ENCODE results near the gene SUGCT. TPM values are rescaled to one million over a fixed set of nuclear protein-coding genes. Genes with fewer than 3 reads are reported as not detected.

SUGCT gene
- total and polyA plus RNA-seq, 2 of the 13 experiments (the other 11 are each of a cell fraction or from before 2014, with no cell fraction given), result 10.1 to 22.2 TPM

DNA sequence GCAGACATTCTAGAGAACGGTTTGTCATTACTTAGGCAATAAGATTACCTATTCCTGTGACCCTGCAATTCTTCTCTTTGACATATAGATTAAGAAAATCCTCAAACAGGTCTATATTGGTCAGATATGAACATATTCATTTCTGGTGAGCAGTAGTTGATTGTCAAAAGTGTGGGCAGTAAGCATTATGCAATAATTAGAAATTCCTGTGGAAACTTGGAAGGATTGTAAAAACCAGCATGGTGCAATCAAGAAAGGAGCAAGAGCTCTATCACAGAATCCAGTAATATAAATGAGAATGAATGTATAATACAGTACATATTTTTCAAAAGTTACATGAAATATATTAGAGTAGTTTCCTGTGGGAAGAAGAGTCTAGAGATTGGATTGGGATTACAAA lies 406.5 kb downstream of the SUGCT start:
- H2AFZ ChIP-seq (ENCODE audit: low read length), result no peak overlapping the region
- no peak overlapping the region for H3K27ac ChIP-seq (ENCODE audit: extremely low read length, insufficient read depth, low read length)
- H4K20me1 ChIP-seq (ENCODE audit: insufficient read depth, low read length), result no peaks in the 10 kb centered on the region
- in situ Hi-C loops (cut with HindIII; ENCODE audit: extremely low pct_ligation_motif_present, low pct_unique_long_range_greater_than_20kb) (no loop called here), intact Hi-C loops (cut with micrococcal nuclease; ENCODE audit: unreplicated experiment) (no loop called here)
- no peak overlapping the region for H3K4me3 ChIP-seq (replicated peaks in 1 of 3; ENCODE audit: insufficient read depth in 1 of 3, low read depth in 2 of 3, low read length in 3 of 3)
- TF ChIP-seq NFE2 (CRISPR knock-in tag; IDR thresholded peaks at IDR 0.05), result no peak
- TF ChIP-seq, protein P1, sequence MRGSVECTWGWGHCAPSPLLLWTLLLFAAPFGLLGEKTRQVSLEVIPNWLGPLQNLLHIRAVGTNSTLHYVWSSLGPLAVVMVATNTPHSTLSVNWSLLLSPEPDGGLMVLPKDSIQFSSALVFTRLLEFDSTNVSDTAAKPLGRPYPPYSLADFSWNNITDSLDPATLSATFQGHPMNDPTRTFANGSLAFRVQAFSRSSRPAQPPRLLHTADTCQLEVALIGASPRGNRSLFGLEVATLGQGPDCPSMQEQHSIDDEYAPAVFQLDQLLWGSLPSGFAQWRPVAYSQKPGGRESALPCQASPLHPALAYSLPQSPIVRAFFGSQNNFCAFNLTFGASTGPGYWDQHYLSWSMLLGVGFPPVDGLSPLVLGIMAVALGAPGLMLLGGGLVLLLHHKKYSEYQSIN (CRISPR knock-in tag; IDR thresholded peaks at IDR 0.05; ENCODE audit: borderline replicate concordance), result no peak
- no peaks in the 10 kb centered on the region for H3K4me1 ChIP-seq (ENCODE audit: insufficient read depth, low read length)
- FAIRE-seq (no peak), ATAC-seq (no peak), DNase-seq (ENCODE audit: low spot score) (no peak)
- POLR2A ChIA-PET, result no interaction called here
- WGBS (ENCODE audit: low lambda C conversion rate), result 88% methylated on average over 1 of the region's 1 CpG
- no peak overlapping the region for H3K9ac ChIP-seq (ENCODE audit: insufficient read depth, low read depth, low read length)
- no TSS peak for BruUV-seq (replicated peaks)
- H3K27me3 ChIP-seq (ENCODE audit: control insufficient read depth in 1 of 2, insufficient read depth in 2 of 2, low read length in 2 of 2), result no peaks in the 10 kb centered on the region
- no peak overlapping the region for H3K4me2 ChIP-seq (ENCODE audit: low read depth, low read length)
- CTCF ChIA-PET (ENCODE audit: low intra/inter-chr PET ratio, low total read pairs), result no interaction called here
- no peaks in the 10 kb centered on the region for H3K9me3 ChIP-seq (ENCODE audit: low read length)
- H3K36me3 ChIP-seq (replicated peaks in 1 of 2; ENCODE audit: control insufficient read depth in 1 of 2, insufficient read depth in 2 of 2, low read length in 2 of 2), result no peaks in the 10 kb centered on the region
- H3K79me2 ChIP-seq (ENCODE audit: insufficient read depth, low read length), result no peaks in the 10 kb centered on the region

DNA sequence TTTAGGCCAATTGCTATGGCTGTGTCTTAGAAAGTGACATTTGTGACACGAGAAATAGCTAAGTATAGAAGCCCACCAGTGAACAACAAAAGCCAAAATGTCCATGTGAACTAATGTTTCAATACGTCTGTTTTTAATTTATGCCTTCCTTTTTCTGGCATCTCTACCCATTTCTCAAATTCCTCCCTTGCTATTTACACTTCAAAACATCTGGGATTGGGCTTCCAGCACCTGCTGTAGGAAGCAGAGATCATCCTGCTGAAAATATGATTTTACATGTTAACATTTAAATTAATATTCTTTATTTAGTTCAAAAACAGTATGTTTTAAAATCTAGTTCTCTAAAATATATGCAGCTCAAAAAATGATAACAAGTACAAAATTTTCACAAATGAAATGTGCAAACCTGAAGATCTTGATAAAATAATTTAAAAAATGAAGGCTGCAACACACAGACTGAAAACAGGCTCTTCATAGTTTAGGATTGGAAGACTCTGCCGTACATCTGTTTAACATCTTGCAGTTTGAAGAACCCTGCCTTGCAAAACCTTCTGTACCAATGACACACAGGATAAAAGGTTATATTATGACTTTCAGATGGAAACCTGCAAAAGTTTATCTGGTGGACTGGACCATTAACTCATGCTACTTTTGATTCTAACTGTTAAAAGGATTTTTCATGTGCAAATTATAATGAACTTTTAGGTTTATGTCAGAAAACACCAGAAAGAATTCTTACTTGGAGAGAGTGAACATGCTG lies 408.4 kb downstream of the SUGCT start:
- no peaks in the 10 kb centered on the region for H3K27me3 ChIP-seq (ENCODE audit: control insufficient read depth in 1 of 2, insufficient read depth in 2 of 2, low read length in 2 of 2)
- H4K20me1 ChIP-seq (ENCODE audit: insufficient read depth, low read length), result no peaks in the 10 kb centered on the region
- ATAC-seq, result no peak
- no peak overlapping the region for H2AFZ ChIP-seq (ENCODE audit: low read length)
- no peaks in the 10 kb centered on the region for H3K4me1 ChIP-seq (ENCODE audit: insufficient read depth, low read length)
- no peaks in the 10 kb centered on the region for H3K36me3 ChIP-seq (replicated peaks in 1 of 2; ENCODE audit: control insufficient read depth in 1 of 2, insufficient read depth in 2 of 2, low read length in 2 of 2)
- H3K27ac ChIP-seq (ENCODE audit: extremely low read length, insufficient read depth, low read length), result no peak overlapping the region
- H3K4me2 ChIP-seq (ENCODE audit: low read depth, low read length), result no peak overlapping the region
- no peaks in the 10 kb centered on the region for H3K9me3 ChIP-seq (ENCODE audit: low read length)
- BruUV-seq (replicated peaks), result no TSS peak
- CTCF ChIA-PET (ENCODE audit: low intra/inter-chr PET ratio, low total read pairs), result no interaction called here
- H3K4me3 ChIP-seq (replicated peaks in 1 of 3; ENCODE audit: insufficient read depth in 1 of 3, low read depth in 2 of 3, low read length in 3 of 3), result no peak overlapping the region
- WGBS (ENCODE audit: low lambda C conversion rate), result 89% methylated on average over 3 of the region's 3 CpGs
- no peak overlapping the region for H3K9ac ChIP-seq (ENCODE audit: insufficient read depth, low read depth, low read length)
- in situ Hi-C loops (cut with HindIII; ENCODE audit: extremely low pct_ligation_motif_present, low pct_unique_long_range_greater_than_20kb) (no loop called here), intact Hi-C loops (cut with micrococcal nuclease; ENCODE audit: unreplicated experiment) (no loop called here)
- H3K79me2 ChIP-seq (ENCODE audit: insufficient read depth, low read length), result no peaks in the 10 kb centered on the region
- FAIRE-seq, result no peak
- POLR2A ChIA-PET, result no interaction called here
- DNase-seq (ENCODE audit: low spot score), result no peak
- TF ChIP-seq NRL (CRISPR knock-in tag; IDR thresholded peaks at IDR 0.05; ENCODE audit: borderline replicate concordance) (no peak), CBX2 (IDR thresholded peaks at IDR 0.05; ENCODE audit: low read depth, low read length) (no peak), CBX2 (CRISPR knock-in tag; IDR thresholded peaks at IDR 0.05; ENCODE audit: low read depth) (no peak), ZFP91 (CRISPR knock-in tag; IDR thresholded peaks at IDR 0.05; ENCODE audit: borderline replicate concordance) (no peak), SRY (CRISPR knock-in tag; IDR thresholded peaks at IDR 0.05) (no peak), SRSF9 (IDR thresholded peaks at IDR 0.05; ENCODE audit: borderline replicate concordance, insufficient read depth, low read depth, low read length, poor library complexity, severe bottlenecking) (no peak)
- TF ChIP-seq, protein P2, sequence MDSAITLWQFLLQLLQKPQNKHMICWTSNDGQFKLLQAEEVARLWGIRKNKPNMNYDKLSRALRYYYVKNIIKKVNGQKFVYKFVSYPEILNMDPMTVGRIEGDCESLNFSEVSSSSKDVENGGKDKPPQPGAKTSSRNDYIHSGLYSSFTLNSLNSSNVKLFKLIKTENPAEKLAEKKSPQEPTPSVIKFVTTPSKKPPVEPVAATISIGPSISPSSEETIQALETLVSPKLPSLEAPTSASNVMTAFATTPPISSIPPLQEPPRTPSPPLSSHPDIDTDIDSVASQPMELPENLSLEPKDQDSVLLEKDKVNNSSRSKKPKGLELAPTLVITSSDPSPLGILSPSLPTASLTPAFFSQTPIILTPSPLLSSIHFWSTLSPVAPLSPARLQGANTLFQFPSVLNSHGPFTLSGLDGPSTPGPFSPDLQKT (CRISPR knock-in tag; IDR thresholded peaks at IDR 0.05; ENCODE audit: borderline replicate concordance), result no peak
